T-cell (primary cell): ENCODE results near the gene NPSR1. TPM values are rescaled to one million over a fixed set of nuclear protein-coding genes. Genes with fewer than 3 reads are reported as not detected.

Experiments
- ATAC-seq, 4 experiments: fragments of 200-7000 bp in 3 of 4; fragments of 150-1000 bp in 1 of 4; cut with Tn5 transposase; replicated peaks in 1 of 4; 1 replicate in 3 of 4; 2 replicates in 1 of 4; pipeline ENCODE4 v1.10.0; 2021; ENCODE audit warnings: moderate library complexity in 3 of 4, mild to moderate bottlenecking in 2 of 4, moderate number of reproducible peaks in 1 of 4
- CTCF ChIA-PET, 2 donors: fragments of 300-600 bp; sonication (Branson Sonifier 250); formaldehyde crosslinking; loops; one replicate each; lab custom pipeline; 2022; ENCODE audit warnings: antibody characterized with exemption in 2 of 2; lab: Charles Lee
- POLR2A ChIA-PET, 2 donors: fragments of 300-600 bp; sonication (Branson Sonifier 250); formaldehyde crosslinking; loops; one replicate each; lab custom pipeline; 2022; ENCODE audit warnings: antibody characterized with exemption in 2 of 2; lab: Charles Lee
- DNase-seq, 35 experiments: peaks; one replicate each; pipeline versions ENCODE4 v3.0.0 to v3.0.0-alpha.2; 2013 to 2023
- H3K27ac ChIP-seq: one replicate; pipeline ENCODE4 v1.5.1; 2013; ENCODE audit warnings: low read length
- H3K27me3 ChIP-seq, 2 experiments: replicated peaks in 1 of 2; 1 replicate in 1 of 2; 2 replicates in 1 of 2; pipeline versions ENCODE4 v1.6.1 to v1.7.0; 2013; ENCODE audit warnings: low read length in 1 of 2, mixed read lengths in 1 of 2; ENCODE audit not compliant: control insufficient read depth in 2 of 2, insufficient read depth in 2 of 2; ENCODE audit errors: extremely low read depth in 1 of 2
- H3K36me3 ChIP-seq, 2 donors: 1 replicate in 1 of 2; 2 replicates in 1 of 2; pipeline versions ENCODE4 v1.6.1 to v1.7.0; 2013; ENCODE audit warnings: low read length in 1 of 2; ENCODE audit not compliant: control insufficient read depth in 2 of 2, insufficient read depth in 1 of 2; ENCODE audit errors: extremely low read depth in 1 of 2
- H3K4me1 ChIP-seq, 2 experiments: 1 replicate in 1 of 2; 2 replicates in 1 of 2; pipeline versions ENCODE4 v1.6.1 to v1.7.0; 2013; ENCODE audit warnings: low read length in 2 of 2, mixed read lengths in 1 of 2; ENCODE audit not compliant: insufficient read depth in 2 of 2, control insufficient read depth in 1 of 2; ENCODE audit errors: extremely low read depth in 1 of 2
- H3K4me3 ChIP-seq, 2 donors: 1 replicate in 1 of 2; 2 replicates in 1 of 2; pipeline versions ENCODE4 v1.5.1 to v1.7.0; 2013; ENCODE audit warnings: mild to moderate bottlenecking in 2 of 2, low read length in 1 of 2, moderate library complexity in 1 of 2; ENCODE audit not compliant: control insufficient read depth in 1 of 2; ENCODE audit errors: extremely low read depth in 1 of 2
- H3K9me3 ChIP-seq: 2 replicates; pipeline ENCODE4 v1.7.0; 2013
- H3K27ac Mint-ChIP-seq, 2 donors: one replicate each; pipeline ENCODE4 v1.8.0; 2020 to 2021; ENCODE audit warnings: mild to moderate bottlenecking in 2 of 2, mixed read lengths in 2 of 2
- H3K27me3 Mint-ChIP-seq, 2 donors: one replicate each; pipeline ENCODE4 v1.8.0; 2021 to 2022; ENCODE audit warnings: mixed read lengths in 2 of 2
- H3K36me3 Mint-ChIP-seq: one replicate; pipeline ENCODE4 v1.8.0; 2021; ENCODE audit warnings: mixed read lengths
- H3K4me1 Mint-ChIP-seq, 3 donors: one replicate each; pipeline ENCODE4 v1.8.0; 2020 to 2022; ENCODE audit warnings: mixed read lengths in 3 of 3, mild to moderate bottlenecking in 1 of 3
- H3K4me3 Mint-ChIP-seq, 3 donors: one replicate each; pipeline ENCODE4 v1.8.0; 2020 to 2022; ENCODE audit warnings: mild to moderate bottlenecking in 3 of 3, mixed read lengths in 3 of 3, moderate library complexity in 3 of 3
- H3K9me3 Mint-ChIP-seq, 3 donors: one replicate each; pipeline ENCODE4 v1.8.0; 2020 to 2022; ENCODE audit warnings: mixed read lengths in 3 of 3
- WGBS: methylation state at CpG from one replicate; pipeline ENCODE4 v1.1.5; 2013; ENCODE audit warnings: missing lambda C conversion rate; ENCODE audit not compliant: insufficient coverage; 5-methylcytosine and 5-hydroxymethylcytosine counted together
- total RNA-seq, 35 experiments: library from RNA in 6 of 35; stranded (reverse) in 6 of 35; fragments of 120-200 nt in 1 of 35; gene quantifications; one replicate each; pipeline versions ENCODE4 v1.2.1 to v1.2.4 and lab custom pipeline; 2013 to 2026

NPSR1 gene
- total RNA-seq, 5 donors from 2014 or later (not counting 1 experiment from before 2014, with no cell fraction given): not detected

DNA sequence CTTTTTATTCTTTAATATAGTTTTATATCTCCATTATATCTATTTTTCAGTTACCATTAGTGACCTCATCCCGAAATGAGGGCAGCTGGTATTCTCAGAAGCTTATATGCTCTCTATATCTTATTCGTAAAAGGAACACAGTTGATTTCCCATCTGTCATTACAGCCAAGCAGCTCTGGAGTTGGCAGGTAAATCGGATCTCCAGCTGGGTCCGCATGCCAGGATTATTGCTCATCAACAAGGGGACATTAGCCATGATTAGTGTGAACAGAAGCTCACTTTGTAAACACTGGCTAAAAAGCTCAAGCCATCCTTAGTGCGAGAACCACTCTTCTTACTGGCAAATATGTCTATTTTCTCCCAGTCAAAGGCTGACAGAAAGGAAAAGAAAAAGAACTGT is 180.3 kb downstream of the NPSR1 start:
- H3K27me3 Mint-ChIP-seq: peaks cover 10 to 26% of the 10 kb centered on the region in 2 donors
- WGBS: 93% methylated on average over 2 of the region's 5 CpGs
- Histone ChIP-seq H3K4me3 (no peak overlapping the region), H3K4me1 (no peaks in the 10 kb centered on the region), H3K9me3 (no peaks in the 10 kb centered on the region), H3K27me3 (peaks cover 0 to 4% of the 10 kb centered on the region in 2 experiments), H3K36me3 (no peaks in the 10 kb centered on the region), H3K27ac (no peak overlapping the region)
- ATAC-seq (no peak), DNase-seq (no peak)
- H3K36me3 Mint-ChIP-seq: no peaks in the 10 kb centered on the region
- POLR2A ChIA-PET: no interaction called here
- no peak overlapping the region for H3K4me3 Mint-ChIP-seq
- peaks cover 0 to 6% (median 2%) of the 10 kb centered on the region in 3 donors for H3K4me1 Mint-ChIP-seq
- H3K27ac Mint-ChIP-seq: no peak overlapping the region
- H3K9me3 Mint-ChIP-seq: peaks cover 0 to 7% (median 2%) of the 10 kb centered on the region in 3 donors
- CTCF ChIA-PET: interaction anchor here in 1 of 2 donors (1.0 kb wide), 1 partner anchor 10 kb away, joined by 3 read pairs; no protein-coding TSS in a partner anchor

DNA sequence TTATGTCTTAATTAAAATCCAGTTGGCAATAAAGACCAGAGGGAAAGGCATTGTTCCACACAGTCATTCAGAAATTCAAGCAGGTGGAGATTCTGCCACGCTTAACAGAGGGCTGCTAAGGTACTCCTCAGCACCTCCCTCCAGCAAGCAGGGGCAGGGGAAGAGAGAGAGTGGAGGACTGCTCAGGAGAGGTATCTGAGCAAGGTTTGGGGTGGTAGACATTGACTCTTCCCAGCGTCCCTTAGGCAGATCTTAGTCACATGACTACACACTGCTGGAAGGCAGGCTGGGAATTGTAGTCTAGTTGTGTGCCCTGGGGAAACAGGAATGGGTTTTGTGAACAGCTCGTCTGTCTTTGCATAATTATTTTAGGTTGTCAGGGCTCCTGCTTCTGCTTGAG is 181.6 kb downstream of the NPSR1 start:
- CTCF ChIA-PET: no interaction called here
- H3K27me3 ChIP-seq: no peaks in the 10 kb centered on the region
- H3K9me3 ChIP-seq: no peaks in the 10 kb centered on the region
- POLR2A ChIA-PET: no interaction called here
- H3K4me3 ChIP-seq: no peak overlapping the region
- H3K36me3 ChIP-seq: no peaks in the 10 kb centered on the region
- Mint-ChIP-seq H3K36me3 (no peaks in the 10 kb centered on the region), H3K27ac (no peak overlapping the region), H3K27me3 (peaks cover 10 to 26% of the 10 kb centered on the region in 2 donors), H3K4me1 (peaks cover 0 to 6% (median 2%) of the 10 kb centered on the region in 3 donors), H3K9me3 (peaks cover 0 to 7% (median 2%) of the 10 kb centered on the region in 3 donors), H3K4me3 (no peak overlapping the region)
- H3K27ac ChIP-seq: no peak overlapping the region
- DNase-seq (no peak), ATAC-seq (no peak)
- H3K4me1 ChIP-seq: no peaks in the 10 kb centered on the region
- WGBS: 100% methylated on average over 1 of the region's 3 CpGs

DNA sequence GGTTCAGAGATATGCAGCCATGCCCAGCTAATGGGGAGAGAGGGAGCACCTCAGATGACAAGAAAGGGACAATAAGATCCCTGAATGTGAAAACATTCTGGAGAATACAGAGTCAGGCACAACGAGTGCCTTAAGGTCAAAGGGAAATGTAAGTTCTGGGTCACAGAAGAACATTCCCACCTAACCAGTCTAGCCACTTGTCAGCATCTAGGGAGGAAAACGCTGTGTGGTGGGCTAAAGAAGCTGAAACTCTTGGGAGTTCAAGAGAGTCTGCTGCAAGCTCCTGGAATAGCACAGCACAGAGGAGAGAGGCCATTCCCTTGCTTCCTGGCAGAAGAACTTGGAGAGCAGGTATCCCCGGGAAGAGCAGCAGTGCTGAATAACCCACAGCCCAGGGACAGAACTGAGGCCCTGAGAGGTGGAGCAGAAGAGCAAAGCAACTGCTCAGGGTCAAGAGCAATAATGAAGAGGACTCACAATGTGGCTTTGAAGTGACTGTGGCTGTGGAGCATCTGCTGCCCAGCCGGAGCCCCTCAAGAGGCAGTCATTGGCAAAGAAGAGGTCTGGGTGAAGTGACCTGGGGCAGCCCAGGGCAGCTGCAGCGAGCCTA is 182.3 kb downstream of the NPSR1 start:
- Mint-ChIP-seq H3K27me3 (peaks cover 10 to 22% of the 10 kb centered on the region in 2 donors), H3K36me3 (no peaks in the 10 kb centered on the region), H3K4me1 (peaks cover 0 to 7% (median 2%) of the 10 kb centered on the region in 3 donors), H3K9me3 (peaks cover 0 to 7% (median 2%) of the 10 kb centered on the region in 3 donors), H3K4me3 (no peak overlapping the region), H3K27ac (no peak overlapping the region)
- ATAC-seq: no peak
- ChIA-PET CTCF (no interaction called here), POLR2A (no interaction called here)
- Histone ChIP-seq H3K27me3 (no peaks in the 10 kb centered on the region), H3K36me3 (no peaks in the 10 kb centered on the region), H3K4me1 (no peaks in the 10 kb centered on the region), H3K27ac (no peak overlapping the region), H3K4me3 (no peak overlapping the region), H3K9me3 (no peaks in the 10 kb centered on the region)
- WGBS: 63% methylated on average over 4 of the region's 5 CpGs
- DNase-seq: no peak

DNA sequence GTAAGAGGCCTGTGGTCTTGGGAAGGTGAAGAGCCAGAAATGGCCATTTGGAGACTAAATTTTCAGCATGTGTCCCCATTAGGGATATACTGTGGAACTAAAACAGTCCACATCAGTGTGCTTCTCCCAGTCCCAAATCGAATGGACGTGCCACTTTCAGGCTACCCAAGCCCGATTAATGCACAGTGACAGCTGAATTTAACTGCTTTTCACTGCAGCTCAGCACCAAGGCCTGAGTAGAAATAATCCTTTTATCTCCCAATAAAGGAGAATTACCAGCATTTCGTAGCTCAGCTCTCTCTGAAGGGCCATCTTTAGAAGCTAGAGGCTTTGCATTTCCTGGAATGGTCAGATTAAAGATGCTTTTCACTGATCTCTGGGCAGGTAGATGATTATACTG is 183.3 kb downstream of the NPSR1 start:
- POLR2A ChIA-PET: no interaction called here
- DNase-seq (no peak), ATAC-seq (no peak)
- Histone ChIP-seq H3K9me3 (no peaks in the 10 kb centered on the region), H3K27me3 (no peaks in the 10 kb centered on the region), H3K36me3 (no peaks in the 10 kb centered on the region), H3K27ac (no peak overlapping the region), H3K4me1 (no peaks in the 10 kb centered on the region), H3K4me3 (no peak overlapping the region)
- Mint-ChIP-seq H3K27me3 (peaks cover 10 to 21% of the 10 kb centered on the region in 2 donors), H3K4me1 (peaks cover 0 to 9% (median 2%) of the 10 kb centered on the region in 3 donors), H3K4me3 (no peak overlapping the region), H3K27ac (no peak overlapping the region), H3K9me3 (peaks cover 0 to 7% (median 2%) of the 10 kb centered on the region in 3 donors), H3K36me3 (no peaks in the 10 kb centered on the region)
- 80% methylated on average over 4 of the region's 4 CpGs for WGBS
- CTCF ChIA-PET: no interaction called here

GRCh38 chr7:34842782-34843181 is 184.8 kb downstream of the NPSR1 start:
- Histone ChIP-seq H3K27me3 (no peaks in the 10 kb centered on the region), H3K9me3 (no peaks in the 10 kb centered on the region), H3K4me1 (no peaks in the 10 kb centered on the region), H3K27ac (no peak overlapping the region), H3K36me3 (no peaks in the 10 kb centered on the region), H3K4me3 (no peak overlapping the region)
- DNase-seq (no peak), ATAC-seq (no peak)
- CTCF ChIA-PET: no interaction called here
- Mint-ChIP-seq H3K27ac (no peak overlapping the region), H3K36me3 (no peaks in the 10 kb centered on the region), H3K27me3 (peaks cover 9 to 25% of the 10 kb centered on the region in 2 donors), H3K9me3 (peaks cover 0 to 7% (median 2%) of the 10 kb centered on the region in 3 donors), H3K4me1 (peaks cover 0 to 7% (median 2%) of the 10 kb centered on the region in 3 donors), H3K4me3 (no peak overlapping the region)
- POLR2A ChIA-PET: no interaction called here
- 83% methylated on average over 4 of the region's 6 CpGs for WGBS

DNA sequence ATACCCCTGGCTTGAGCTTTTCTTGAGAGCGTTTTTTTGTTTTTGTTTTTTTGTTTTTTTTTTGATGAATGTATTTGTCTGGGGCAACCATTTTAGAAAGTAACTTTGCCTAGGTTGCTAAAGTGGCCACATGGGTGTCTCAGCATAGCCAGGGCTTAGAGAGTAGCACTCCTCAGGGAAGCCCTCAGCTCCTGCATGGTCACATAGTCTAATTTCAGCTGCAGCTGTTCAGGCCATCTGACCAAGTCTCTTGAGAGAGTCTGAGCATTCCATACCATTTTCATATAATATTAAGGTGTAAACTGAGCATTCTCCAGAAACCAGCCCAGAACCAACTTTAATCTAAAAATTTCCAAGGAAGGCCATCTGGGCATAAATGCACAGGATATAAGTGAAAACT is 186.4 kb downstream of the NPSR1 start:
- Mint-ChIP-seq H3K4me3 (no peak overlapping the region), H3K27me3 (peaks cover 11 to 13% of the 10 kb centered on the region in 2 donors), H3K9me3 (peaks cover 0 to 7% (median 2%) of the 10 kb centered on the region in 3 donors), H3K27ac (no peak overlapping the region), H3K4me1 (peaks cover 0 to 4% (median 0%) of the 10 kb centered on the region in 3 donors), H3K36me3 (no peaks in the 10 kb centered on the region)
- ChIA-PET CTCF (no interaction called here), POLR2A (interaction anchor here in 1 of 2 donors (0.6 kb wide), 1 partner anchor 9 kb away, joined by 4 read pairs; no protein-coding TSS in a partner anchor)
- Histone ChIP-seq H3K4me3 (no peak overlapping the region), H3K36me3 (no peaks in the 10 kb centered on the region), H3K27ac (no peak overlapping the region), H3K4me1 (no peaks in the 10 kb centered on the region), H3K9me3 (no peaks in the 10 kb centered on the region), H3K27me3 (no peaks in the 10 kb centered on the region)
- DNase-seq: no peak
- no peak for ATAC-seq
- WGBS: no CpG with 5 or more reads among the region's 1 CpG
